SK-N-SH (cell line): ENCODE data around the gene RFWD3. TPM values are rescaled to one million over a fixed set of nuclear protein-coding genes. Genes with fewer than 3 reads are reported as not detected.

ENCODE experiments used
- CTCF ChIA-PET: fragments of 300-600, 350-600 bp; formaldehyde crosslinking; extraction: SDS; loops from one replicate; lab custom pipeline; 2021; lab: Yijun Ruan, JAX
- POLR2A ChIA-PET: fragments of 350-600 bp; sonication (Branson Sonifier 250); formaldehyde crosslinking; extraction: SDS; loops from one replicate; lab custom pipeline; 2020; ENCODE audit warnings: antibody characterized with exemption, inconsistent platforms; lab: Yijun Ruan, JAX
- DNase-seq: peaks from one replicate; pipeline ENCODE4 v3.0.0; 2012
- H2AFZ ChIP-seq: fragments of 200-600 bp; sonication (generic); 2 replicates; pipeline ENCODE4 v1.8.1; 2016; ENCODE audit warnings: antibody characterized with exemption, mild to moderate bottlenecking, low read depth
- H3F3A ChIP-seq: fragments of 200-600 bp; sonication (generic); replicated peaks from 2 replicates; pipeline ENCODE3; 2016; ENCODE audit warnings: antibody characterized with exemption, mild to moderate bottlenecking; ENCODE audit not compliant: insufficient read depth
- H3K27ac ChIP-seq, 2 experiments: fragments of 200-500 bp in 1 of 2; fragments of 200-600 bp in 1 of 2; sonication (Bioruptor generic) in 1 of 2; sonication (generic), shearing (Covaris generic) in 1 of 2; 2 replicates each; pipeline versions ENCODE4 v1.5.1 to v1.6.1; 2014 to 2016; ENCODE audit warnings: low read depth in 2 of 2, inconsistent platforms in 1 of 2, low read length in 1 of 2, mild to moderate bottlenecking in 1 of 2, mixed read lengths in 1 of 2
- H3K27me3 ChIP-seq: fragments of 200-600 bp; sonication (generic), shearing (Covaris generic); 2 replicates; pipeline ENCODE4 v1.6.1; 2016; ENCODE audit warnings: mixed run types; ENCODE audit not compliant: insufficient read depth
- H3K36me3 ChIP-seq, 2 experiments: fragments of 200-500 bp in 1 of 2; fragments of 200-600 bp in 1 of 2; sonication (Bioruptor generic) in 1 of 2; sonication (generic) in 1 of 2; replicated peaks in 1 of 2; 2 replicates each; pipeline versions ENCODE3 to v1.5.1; 2014 to 2016; ENCODE audit warnings: low read length in 1 of 2, mild to moderate bottlenecking in 1 of 2; ENCODE audit not compliant: insufficient read depth in 2 of 2, control insufficient read depth in 1 of 2
- H3K4me1 ChIP-seq, 2 experiments: fragments of 200-500 bp in 1 of 2; fragments of 200-600 bp in 1 of 2; sonication (Bioruptor generic) in 1 of 2; sonication (generic), shearing (Covaris generic) in 1 of 2; 2 replicates each; pipeline versions ENCODE4 v1.5.1 to v1.6.1; 2014 to 2016; ENCODE audit warnings: low read depth in 1 of 2, low read length in 1 of 2, mixed run types in 1 of 2; ENCODE audit not compliant: insufficient read depth in 2 of 2, control insufficient read depth in 1 of 2
- H3K4me2 ChIP-seq: fragments of 200-600 bp; sonication (generic), shearing (Covaris generic); 2 replicates; pipeline ENCODE4 v1.6.1; 2017; ENCODE audit warnings: mixed run types
- H3K4me3 ChIP-seq, 2 experiments: fragments of 200-500 bp in 1 of 2; fragments of 200-600 bp in 1 of 2; sonication (Bioruptor generic) in 1 of 2; sonication (generic), shearing (Covaris generic) in 1 of 2; 2 replicates each; pipeline versions ENCODE4 v1.5.1 to v1.8.1; 2014 to 2016; ENCODE audit warnings: low read depth in 2 of 2, inconsistent platforms in 1 of 2, low read length in 1 of 2, mild to moderate bottlenecking in 1 of 2, mixed read lengths in 1 of 2, moderate library complexity in 1 of 2
- H3K79me2 ChIP-seq: fragments of 200-600 bp; sonication (generic); 2 replicates; pipeline ENCODE4 v1.8.1; 2017; ENCODE audit warnings: mild to moderate bottlenecking; ENCODE audit not compliant: insufficient read depth
- H3K9ac ChIP-seq: fragments of 200-600 bp; sonication (generic); 2 replicates; pipeline ENCODE4 v1.6.1; 2017; ENCODE audit warnings: mixed run types
- H3K9me2 ChIP-seq: fragments of 200-600 bp; sonication (generic); 2 replicates; pipeline ENCODE4 v1.6.1; 2017; ENCODE audit warnings: mixed run types
- H3K9me3 ChIP-seq: fragments of 200-600 bp; sonication (generic); 2 replicates; pipeline ENCODE4 v1.6.1; 2017; ENCODE audit warnings: mixed run types, mild to moderate bottlenecking, moderate library complexity
- H4K20me1 ChIP-seq: fragments of 200-600 bp; sonication (generic); 2 replicates; pipeline ENCODE4 v1.6.1; 2017; ENCODE audit warnings: mild to moderate bottlenecking, mixed run types; ENCODE audit not compliant: insufficient read depth
- EP300 ChIP-seq, 2 experiments: IDR thresholded peaks; 2 replicates each; pipeline versions ENCODE4 v1.4.0 to v1.6.1; 2012; ENCODE audit warnings: borderline replicate concordance in 1 of 2, low read depth in 1 of 2, low read length in 1 of 2
- FOXJ3 ChIP-seq: sonication (generic); formaldehyde crosslinking; IDR thresholded peaks from 2 replicates; pipeline ENCODE4 v1.5.1; 2020; ENCODE audit warnings: mild to moderate bottlenecking, missing genetic modification reagents
- GABPA ChIP-seq: IDR thresholded peaks from 2 replicates; pipeline ENCODE4 v1.4.0; 2012; ENCODE audit warnings: low read depth, mild to moderate bottlenecking
- GATA2 ChIP-seq: sonication (generic); formaldehyde crosslinking; IDR thresholded peaks from 2 replicates; pipeline ENCODE4 v1.5.0; 2020; ENCODE audit warnings: mild to moderate bottlenecking, missing genetic modification reagents
- MEF2A ChIP-seq: IDR thresholded peaks from 2 replicates; pipeline ENCODE4 v1.4.0; 2012; ENCODE audit warnings: low read depth, borderline replicate concordance
- MXI1 ChIP-seq: IDR thresholded peaks from 2 replicates; pipeline ENCODE4 v1.6.1; 2012; ENCODE audit warnings: mild to moderate bottlenecking, low read depth, low read length, improper control_type of control experiment
- NFIC ChIP-seq: IDR thresholded peaks from 2 replicates; pipeline ENCODE4 v1.4.0; 2012; ENCODE audit warnings: borderline replicate concordance
- POLR2AphosphoS5 ChIP-seq: IDR thresholded peaks from 2 replicates; pipeline ENCODE4 v1.6.1; 2012; ENCODE audit warnings: low read depth, low read length
- RAD21 ChIP-seq: IDR thresholded peaks from 2 replicates; pipeline ENCODE4 v1.6.1; 2012; ENCODE audit warnings: mild to moderate bottlenecking, low read length
- RFX5 ChIP-seq: IDR thresholded peaks from 2 replicates; pipeline ENCODE4 v1.6.1; 2012; ENCODE audit warnings: mild to moderate bottlenecking, improper control_type of control experiment, low read length
- RXRA ChIP-seq: IDR thresholded peaks from 2 replicates; pipeline ENCODE4 v1.4.0; 2012; ENCODE audit warnings: low read depth, mild to moderate bottlenecking, borderline replicate concordance
- SMC3 ChIP-seq: IDR thresholded peaks from 2 replicates; pipeline ENCODE4 v1.6.1; 2012; ENCODE audit warnings: low read depth, low read length, improper control_type of control experiment
- TEAD4 ChIP-seq: IDR thresholded peaks from 2 replicates; pipeline ENCODE4 v1.4.0; 2012; ENCODE audit warnings: mild to moderate bottlenecking, borderline replicate concordance; ENCODE audit not compliant: insufficient read depth
- WGBS: methylation state at CpG from one replicate; pipeline ENCODE4 v1.1.6; 2017; ENCODE audit warnings: low lambda C conversion rate; 5-methylcytosine and 5-hydroxymethylcytosine counted together
- polyA plus RNA-seq, 3 experiments: library from polyadenylated mRNA; depleted of rRNA; stranded (reverse); fragments of >200 nt; gene quantifications; 2 replicates each; pipeline ENCODE4 v1.2.3, GENCODE V29; 2012
- TF ChIP-seq, protein P1 (sequence below): IDR thresholded peaks from 2 replicates; pipeline ENCODE4 v1.4.0; 2012; ENCODE audit warnings: low read depth, borderline replicate concordance
- TF ChIP-seq, protein P2 (sequence below): IDR thresholded peaks from 2 replicates; pipeline ENCODE4 v1.6.1; 2012; ENCODE audit warnings: mild to moderate bottlenecking, low read depth, low read length, moderate library complexity
- TF ChIP-seq, protein P3 (sequence below): IDR thresholded peaks from 2 replicates; pipeline ENCODE4 v1.4.0; 2012; ENCODE audit warnings: low read depth, borderline replicate concordance

The RFWD3 gene
- polyA plus RNA-seq, 1 of the 3 experiments (the other 2 are of a cell fraction), result 13.2 TPM

DNA sequence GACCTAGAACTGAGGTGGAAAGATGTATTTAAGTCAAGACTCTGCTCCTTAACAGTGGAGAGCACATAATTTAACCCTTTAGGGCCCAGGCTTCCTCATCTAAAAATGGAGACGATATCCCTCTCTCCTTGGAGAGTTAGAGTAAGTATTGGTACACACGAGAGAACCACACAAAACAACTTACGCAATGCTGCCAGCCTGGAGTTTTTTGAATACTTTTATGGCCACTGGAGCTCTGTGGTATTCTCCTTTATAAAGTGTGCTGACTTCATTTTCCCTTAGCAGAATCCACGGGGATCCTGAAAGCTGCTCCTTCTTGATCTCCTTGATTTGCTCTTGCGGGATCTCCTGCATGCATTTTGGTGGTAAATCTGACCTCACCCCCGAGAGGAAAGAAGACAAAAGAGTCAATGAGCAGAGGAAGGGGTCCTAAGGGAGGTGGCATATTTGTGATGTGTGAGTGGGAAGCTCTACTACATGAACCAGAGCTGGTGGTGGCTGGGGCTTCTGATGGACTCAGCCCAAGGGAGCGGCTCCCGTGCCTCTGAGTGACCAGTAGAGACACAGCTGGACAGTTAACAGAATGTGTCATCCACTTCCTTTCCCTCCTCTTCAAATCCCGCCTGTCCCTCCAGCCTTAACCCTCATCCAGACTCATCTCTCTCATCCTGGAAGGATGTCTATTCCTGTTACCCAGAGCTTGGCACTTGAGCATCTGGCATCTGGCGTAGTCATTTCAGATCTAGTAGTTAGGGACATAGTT lies 24.6 kb upstream of the RFWD3 start:
- no peak overlapping the region for H2AFZ ChIP-seq
- H3K4me2 ChIP-seq, result no peak overlapping the region
- H3K9me3 ChIP-seq, result no peaks in the 10 kb centered on the region
- WGBS, result 78% methylated on average over 10 of the region's 10 CpGs
- no peak overlapping the region for H3K9ac ChIP-seq
- TF ChIP-seq, protein P1, sequence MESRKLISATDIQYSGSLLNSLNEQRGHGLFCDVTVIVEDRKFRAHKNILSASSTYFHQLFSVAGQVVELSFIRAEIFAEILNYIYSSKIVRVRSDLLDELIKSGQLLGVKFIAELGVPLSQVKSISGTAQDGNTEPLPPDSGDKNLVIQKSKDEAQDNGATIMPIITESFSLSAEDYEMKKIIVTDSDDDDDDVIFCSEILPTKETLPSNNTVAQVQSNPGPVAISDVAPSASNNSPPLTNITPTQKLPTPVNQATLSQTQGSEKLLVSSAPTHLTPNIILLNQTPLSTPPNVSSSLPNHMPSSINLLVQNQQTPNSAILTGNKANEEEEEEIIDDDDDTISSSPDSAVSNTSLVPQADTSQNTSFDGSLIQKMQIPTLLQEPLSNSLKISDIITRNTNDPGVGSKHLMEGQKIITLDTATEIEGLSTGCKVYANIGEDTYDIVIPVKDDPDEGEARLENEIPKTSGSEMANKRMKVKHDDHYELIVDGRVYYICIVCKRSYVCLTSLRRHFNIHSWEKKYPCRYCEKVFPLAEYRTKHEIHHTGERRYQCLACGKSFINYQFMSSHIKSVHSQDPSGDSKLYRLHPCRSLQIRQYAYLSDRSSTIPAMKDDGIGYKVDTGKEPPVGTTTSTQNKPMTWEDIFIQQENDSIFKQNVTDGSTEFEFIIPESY, result no peak
- no peak for TF ChIP-seq FOXJ3 (CRISPR knock-in tag)
- no peak for TF ChIP-seq POLR2AphosphoS5
- no peak for TF ChIP-seq NFIC
- TF ChIP-seq GABPA, result no peak
- TF ChIP-seq RXRA, result no peak
- TF ChIP-seq EP300 (IDR thresholded peaks at IDR 0.05; ENCODE audit: borderline replicate concordance in 1 of 2, low read depth in 1 of 2, low read length in 1 of 2), result no peak
- no peak for TF ChIP-seq RFX5
- H3F3A ChIP-seq, result no peaks in the 10 kb centered on the region
- H3K4me3 ChIP-seq, result no peak overlapping the region
- no peak overlapping the region for H3K27ac ChIP-seq
- H3K79me2 ChIP-seq, result no peaks in the 10 kb centered on the region
- no peak for DNase-seq
- H4K20me1 ChIP-seq, result no peaks in the 10 kb centered on the region
- H3K4me1 ChIP-seq, result no peaks in the 10 kb centered on the region
- no peaks in the 10 kb centered on the region for H3K27me3 ChIP-seq
- CTCF ChIA-PET, result interaction anchor here (1.7 to 2.0 kb wide), 2 partner anchors 171 to 172 kb away, joined by 5 to 12 read pairs; no protein-coding TSS in a partner anchor
- H3K9me2 ChIP-seq, result no peaks in the 10 kb centered on the region
- no peaks in the 10 kb centered on the region for H3K36me3 ChIP-seq
- POLR2A ChIA-PET, result no interaction called here

DNA sequence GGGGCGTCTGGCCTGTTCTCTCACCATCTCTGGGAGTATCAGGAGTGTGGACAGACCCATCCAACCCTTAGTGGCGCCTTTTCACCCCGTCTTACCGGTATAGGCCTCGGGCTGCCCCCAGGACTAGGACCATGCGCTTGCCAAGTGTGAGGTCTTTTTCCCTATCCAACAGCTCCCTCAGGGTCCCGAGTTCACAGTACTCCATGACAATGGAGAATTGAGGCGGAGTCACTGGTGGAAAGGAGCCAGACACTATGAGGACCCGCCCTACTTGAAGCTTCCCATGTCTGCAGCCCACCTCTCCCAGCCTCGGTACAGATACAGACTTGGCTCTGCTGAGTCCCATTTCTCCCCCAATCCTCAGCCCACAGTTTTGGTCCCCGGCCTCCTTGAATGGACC lies 15.9 kb upstream of the RFWD3 start:
- CTCF ChIA-PET, result no interaction called here
- POLR2A ChIA-PET, result no interaction called here
- 86% methylated on average over 11 of the region's 11 CpGs for WGBS

More for the DNA sequence above, 15.9 kb upstream of the RFWD3 start:
- Histone ChIP-seq H3K9me3 (no peaks in the 10 kb centered on the region), H3K36me3 (no peaks in the 10 kb centered on the region), H4K20me1 (no peaks in the 10 kb centered on the region), H2AFZ (no peak overlapping the region), H3F3A (no peaks in the 10 kb centered on the region), H3K27me3 (no peaks in the 10 kb centered on the region), H3K4me1 (peaks cover 0 to 2% of the 10 kb centered on the region in 2 experiments; a peak in 1 of 4 replicates)
- no peak for DNase-seq
- TF ChIP-seq EP300 (IDR thresholded peaks at IDR 0.05; ENCODE audit: borderline replicate concordance in 1 of 2, low read depth in 1 of 2, low read length in 1 of 2), result no peak
- TF ChIP-seq, protein P2, sequence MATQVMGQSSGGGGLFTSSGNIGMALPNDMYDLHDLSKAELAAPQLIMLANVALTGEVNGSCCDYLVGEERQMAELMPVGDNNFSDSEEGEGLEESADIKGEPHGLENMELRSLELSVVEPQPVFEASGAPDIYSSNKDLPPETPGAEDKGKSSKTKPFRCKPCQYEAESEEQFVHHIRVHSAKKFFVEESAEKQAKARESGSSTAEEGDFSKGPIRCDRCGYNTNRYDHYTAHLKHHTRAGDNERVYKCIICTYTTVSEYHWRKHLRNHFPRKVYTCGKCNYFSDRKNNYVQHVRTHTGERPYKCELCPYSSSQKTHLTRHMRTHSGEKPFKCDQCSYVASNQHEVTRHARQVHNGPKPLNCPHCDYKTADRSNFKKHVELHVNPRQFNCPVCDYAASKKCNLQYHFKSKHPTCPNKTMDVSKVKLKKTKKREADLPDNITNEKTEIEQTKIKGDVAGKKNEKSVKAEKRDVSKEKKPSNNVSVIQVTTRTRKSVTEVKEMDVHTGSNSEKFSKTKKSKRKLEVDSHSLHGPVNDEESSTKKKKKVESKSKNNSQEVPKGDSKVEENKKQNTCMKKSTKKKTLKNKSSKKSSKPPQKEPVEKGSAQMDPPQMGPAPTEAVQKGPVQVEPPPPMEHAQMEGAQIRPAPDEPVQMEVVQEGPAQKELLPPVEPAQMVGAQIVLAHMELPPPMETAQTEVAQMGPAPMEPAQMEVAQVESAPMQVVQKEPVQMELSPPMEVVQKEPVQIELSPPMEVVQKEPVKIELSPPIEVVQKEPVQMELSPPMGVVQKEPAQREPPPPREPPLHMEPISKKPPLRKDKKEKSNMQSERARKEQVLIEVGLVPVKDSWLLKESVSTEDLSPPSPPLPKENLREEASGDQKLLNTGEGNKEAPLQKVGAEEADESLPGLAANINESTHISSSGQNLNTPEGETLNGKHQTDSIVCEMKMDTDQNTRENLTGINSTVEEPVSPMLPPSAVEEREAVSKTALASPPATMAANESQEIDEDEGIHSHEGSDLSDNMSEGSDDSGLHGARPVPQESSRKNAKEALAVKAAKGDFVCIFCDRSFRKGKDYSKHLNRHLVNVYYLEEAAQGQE, result no peak
- TF ChIP-seq GATA2 (CRISPR knock-in tag), result no peak
- no peak for TF ChIP-seq SMC3
- TF ChIP-seq, protein P1, result no peak
- TF ChIP-seq MXI1, result no peak
- TF ChIP-seq, protein P3, sequence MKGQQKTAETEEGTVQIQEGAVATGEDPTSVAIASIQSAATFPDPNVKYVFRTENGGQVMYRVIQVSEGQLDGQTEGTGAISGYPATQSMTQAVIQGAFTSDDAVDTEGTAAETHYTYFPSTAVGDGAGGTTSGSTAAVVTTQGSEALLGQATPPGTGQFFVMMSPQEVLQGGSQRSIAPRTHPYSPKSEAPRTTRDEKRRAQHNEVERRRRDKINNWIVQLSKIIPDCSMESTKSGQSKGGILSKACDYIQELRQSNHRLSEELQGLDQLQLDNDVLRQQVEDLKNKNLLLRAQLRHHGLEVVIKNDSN, result no peak
- TF ChIP-seq MEF2A, result no peak
- no peak for TF ChIP-seq RAD21
- no peak for TF ChIP-seq NFIC
- TF ChIP-seq TEAD4, result no peak
- TF ChIP-seq, all 33 proteins: peak for 0
- no peaks in the 10 kb centered on the region for H3K79me2 ChIP-seq
- no peak overlapping the region for H3K27ac ChIP-seq
- no peak overlapping the region for H3K9ac ChIP-seq
- no peak overlapping the region for H3K4me2 ChIP-seq
- H3K9me2 ChIP-seq, result no peaks in the 10 kb centered on the region
- no peak overlapping the region for H3K4me3 ChIP-seq
